GM12872 (cell line): Measurements from ENCODE around the gene ECT2.

Experiments
- TF ChIP-seq, protein P1 (sequence below): IDR thresholded peaks from 3 replicates; pipeline ENCODE4 v1.5.1; 2011; ENCODE audit warnings: low read depth, mild to moderate bottlenecking, low read length, moderate library complexity; ENCODE audit not compliant: insufficient read depth

ECT2 gene

DNA sequence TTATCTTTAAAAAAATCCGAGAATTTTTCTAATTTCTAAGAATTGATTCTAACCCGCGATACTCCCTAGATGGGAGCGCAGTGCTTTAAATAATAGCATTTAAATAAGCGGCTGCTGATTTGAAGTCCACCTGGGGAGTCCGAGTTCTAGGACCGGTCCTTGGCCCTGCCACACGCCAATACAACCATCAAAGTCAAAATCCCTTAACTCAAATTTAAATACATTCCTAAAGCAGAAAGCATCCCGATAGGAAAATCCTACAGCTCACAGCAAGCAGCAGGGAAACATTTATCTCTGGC is 508 bp upstream of the ECT2 start:
- TF ChIP-seq, protein P1, sequence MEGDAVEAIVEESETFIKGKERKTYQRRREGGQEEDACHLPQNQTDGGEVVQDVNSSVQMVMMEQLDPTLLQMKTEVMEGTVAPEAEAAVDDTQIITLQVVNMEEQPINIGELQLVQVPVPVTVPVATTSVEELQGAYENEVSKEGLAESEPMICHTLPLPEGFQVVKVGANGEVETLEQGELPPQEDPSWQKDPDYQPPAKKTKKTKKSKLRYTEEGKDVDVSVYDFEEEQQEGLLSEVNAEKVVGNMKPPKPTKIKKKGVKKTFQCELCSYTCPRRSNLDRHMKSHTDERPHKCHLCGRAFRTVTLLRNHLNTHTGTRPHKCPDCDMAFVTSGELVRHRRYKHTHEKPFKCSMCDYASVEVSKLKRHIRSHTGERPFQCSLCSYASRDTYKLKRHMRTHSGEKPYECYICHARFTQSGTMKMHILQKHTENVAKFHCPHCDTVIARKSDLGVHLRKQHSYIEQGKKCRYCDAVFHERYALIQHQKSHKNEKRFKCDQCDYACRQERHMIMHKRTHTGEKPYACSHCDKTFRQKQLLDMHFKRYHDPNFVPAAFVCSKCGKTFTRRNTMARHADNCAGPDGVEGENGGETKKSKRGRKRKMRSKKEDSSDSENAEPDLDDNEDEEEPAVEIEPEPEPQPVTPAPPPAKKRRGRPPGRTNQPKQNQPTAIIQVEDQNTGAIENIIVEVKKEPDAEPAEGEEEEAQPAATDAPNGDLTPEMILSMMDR, result no peak

DNA sequence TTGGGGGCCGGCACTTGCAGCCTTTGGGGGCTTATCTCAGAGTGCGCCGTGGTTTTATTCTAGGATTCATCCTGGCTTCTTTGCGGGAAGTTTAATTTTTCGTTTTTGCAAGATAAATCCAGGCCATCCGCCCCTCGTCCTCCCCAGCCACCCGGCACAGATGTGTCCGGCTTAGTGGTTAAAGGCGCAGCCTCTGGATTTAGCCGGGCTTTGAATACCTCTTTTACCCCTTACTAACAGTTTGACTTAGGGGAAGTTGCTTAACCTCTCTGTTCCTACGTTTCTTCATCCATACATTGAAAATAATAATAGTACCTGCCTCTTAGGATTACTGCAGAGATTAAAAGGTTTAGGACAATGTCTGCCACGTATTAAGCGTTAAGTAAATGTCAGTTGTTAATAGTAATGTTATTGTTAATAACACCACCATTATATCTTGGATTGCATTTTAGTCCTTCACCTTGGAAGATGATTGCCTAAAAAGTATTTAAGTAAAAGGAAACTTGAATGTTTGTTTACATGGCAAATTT is 714 bp downstream of the ECT2 start:
- TF ChIP-seq, protein P1, result no peak

- TF ChIP-seq, protein P1, result no peak
Measured at GRCh38 chr3:172752651-172753050, 2.1 kb downstream of the ECT2 start.

DNA sequence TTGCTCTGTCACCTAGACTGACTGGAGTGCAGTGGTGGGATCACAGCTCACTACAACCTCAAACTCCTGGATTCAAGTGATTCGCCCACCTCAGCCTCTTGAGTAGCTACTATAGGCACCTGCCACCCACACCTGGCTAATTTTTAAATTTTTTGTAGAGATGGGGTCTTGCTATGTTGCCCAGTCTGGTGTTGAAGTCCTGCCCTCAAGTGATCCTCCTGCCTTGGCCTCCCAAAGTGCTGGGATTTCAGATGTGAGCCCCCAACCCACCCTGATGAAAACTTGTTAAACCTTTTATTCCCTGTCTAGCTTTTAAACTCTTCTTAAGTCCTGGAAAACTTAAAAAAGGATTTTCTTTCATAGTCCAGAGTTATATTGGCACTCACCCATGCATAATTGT is 2.6 kb downstream of the ECT2 start:
- TF ChIP-seq, protein P1, result no peak

DNA sequence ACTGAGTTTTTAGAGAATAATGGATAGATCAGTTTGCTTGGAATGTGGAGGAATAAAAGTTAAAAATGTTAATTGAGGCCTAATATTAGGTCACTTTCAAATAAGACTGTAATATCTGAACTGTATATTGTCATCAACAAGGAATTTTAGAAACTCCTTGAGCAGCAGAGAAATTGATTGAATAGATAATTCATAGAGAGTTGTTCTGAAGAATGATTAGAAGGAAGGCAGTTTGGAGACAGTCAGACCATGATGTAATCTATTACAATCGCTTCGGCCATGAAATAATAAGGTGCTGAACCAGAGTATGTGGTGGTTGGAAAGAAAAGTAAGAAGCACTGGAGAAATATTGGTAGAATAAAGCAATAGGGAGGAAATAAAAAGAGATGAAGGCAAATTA is 15.7 kb downstream of the ECT2 start:
- TF ChIP-seq, protein P1, result no peak

GRCh38 chr3:172766718-172767405 is 16.3 kb downstream of the ECT2 start:
- TF ChIP-seq, protein P1, result no peak

GRCh38 chr3:172770382-172770781 is 19.9 kb downstream of the ECT2 start:
- TF ChIP-seq, protein P1, result no peak

DNA sequence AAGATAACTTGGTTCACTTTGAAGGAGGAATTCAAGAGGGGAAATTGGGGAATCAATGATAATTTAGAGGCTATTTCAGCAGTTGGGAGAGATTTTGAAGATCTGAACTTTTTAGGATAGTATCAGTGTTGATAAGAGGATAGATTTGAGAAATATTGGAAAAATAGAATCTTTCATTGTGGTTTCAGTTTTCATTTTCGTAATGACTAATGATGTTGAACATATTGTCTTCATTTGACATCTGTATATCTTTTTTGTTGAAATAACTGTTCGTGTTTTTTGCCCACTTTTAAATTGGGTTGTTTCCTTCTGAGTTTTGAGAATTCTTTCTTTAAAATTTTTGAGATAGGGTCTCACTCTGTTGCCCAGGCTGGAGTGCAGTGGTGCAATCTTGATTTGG is 21.1 kb downstream of the ECT2 start:
- TF ChIP-seq, protein P1, result no peak
